HEK293 (cell line): ENCODE measurements around the gene TOP3A.

Experiments
- CTCF ChIP-seq: fragments of 450-650 bp; formaldehyde crosslinking; IDR thresholded peaks from 2 replicates; pipeline ENCODE4 v1.5.1; 2016; ENCODE audit warnings: missing biosample characterization, missing genetic modification characterization
- PRDM1 ChIP-seq: fragments of 450-650 bp; formaldehyde crosslinking; IDR thresholded peaks from 2 replicates; pipeline ENCODE4; 2016; ENCODE audit warnings: missing biosample characterization, missing genetic modification characterization
- PRDM10 ChIP-seq: fragments of 450-650 bp; formaldehyde crosslinking; IDR thresholded peaks from 2 replicates; pipeline ENCODE4 v1.5.1; 2016; ENCODE audit warnings: missing biosample characterization, missing genetic modification characterization
- YY1 ChIP-seq: fragments of 450-650 bp; formaldehyde crosslinking; IDR thresholded peaks from 2 replicates; pipeline ENCODE4 v1.5.1; 2018; ENCODE audit warnings: missing biosample characterization, missing genetic modification characterization
- ZNF16 ChIP-seq: fragments of 450-650 bp; formaldehyde crosslinking; IDR thresholded peaks from 2 replicates; pipeline ENCODE4 v1.5.1; 2016; ENCODE audit warnings: low read depth, missing biosample characterization, missing genetic modification characterization
- ZNF776 ChIP-seq: fragments of 450-650 bp; formaldehyde crosslinking; IDR thresholded peaks from 2 replicates; pipeline ENCODE4 v1.5.0; 2017; ENCODE audit warnings: missing biosample characterization, missing genetic modification characterization, borderline replicate concordance

GRCh38 chr17:18285296-18285695 lies 29.5 kb downstream of the TOP3A start:
- TF ChIP-seq YY1 (tag by site-specific recombination) (no peak), ZNF16 (tag by site-specific recombination) (no peak), PRDM10 (tag by site-specific recombination) (no peak), CTCF (no peak), PRDM1 (no peak), ZNF776 (tag by site-specific recombination) (no peak)
